Measurements from ENCODE around the gene MOSMO.

MOSMO gene

DNA sequence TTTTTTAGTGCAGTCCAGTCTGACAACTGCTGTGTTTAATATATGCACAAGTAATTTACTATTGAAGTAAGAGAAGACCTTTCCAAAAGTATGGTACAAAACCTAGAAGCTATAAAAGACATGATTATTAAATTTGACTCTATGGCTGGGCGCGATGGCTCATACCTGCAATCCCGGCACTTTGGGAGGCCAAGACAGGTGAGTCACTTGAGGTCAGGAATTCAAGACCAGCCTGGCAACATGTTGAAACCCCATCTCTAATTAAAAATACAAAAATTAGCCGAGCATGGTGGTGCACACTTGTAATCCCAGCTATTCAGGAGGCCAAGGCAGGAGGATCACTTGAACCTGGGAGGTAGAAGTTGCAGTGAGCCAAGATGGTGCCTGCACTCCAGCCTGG is 43.1 kb downstream of the MOSMO start:
- no peak for TF ChIP-seq CTCF (IDR thresholded peaks at IDR 0.05; ENCODE audit: extremely low read depth, insufficient read depth, missing control alignments)
- in situ Hi-C loops (cut with MboI; ENCODE audit: low pct_unique_long_range_greater_than_20kb, low sequenced_read_pairs, unreplicated experiment), result no loop called here
- no peak for DNase-seq (ENCODE audit: low spot score)

GRCh38 chr16:22052980-22053379 is 45.1 kb downstream of the MOSMO start:
- TF ChIP-seq CTCF (IDR thresholded peaks at IDR 0.05; ENCODE audit: extremely low read depth, insufficient read depth, missing control alignments), result no peak
- in situ Hi-C loops (cut with MboI; ENCODE audit: low pct_unique_long_range_greater_than_20kb, low sequenced_read_pairs, unreplicated experiment), result no loop called here
- no peak for DNase-seq (ENCODE audit: low spot score)

GRCh38 chr16:22053921-22054341 is 46.0 kb downstream of the MOSMO start:
- no peak for DNase-seq (ENCODE audit: low spot score)
- TF ChIP-seq CTCF (IDR thresholded peaks at IDR 0.05; ENCODE audit: extremely low read depth, insufficient read depth, missing control alignments), result no peak

DNA sequence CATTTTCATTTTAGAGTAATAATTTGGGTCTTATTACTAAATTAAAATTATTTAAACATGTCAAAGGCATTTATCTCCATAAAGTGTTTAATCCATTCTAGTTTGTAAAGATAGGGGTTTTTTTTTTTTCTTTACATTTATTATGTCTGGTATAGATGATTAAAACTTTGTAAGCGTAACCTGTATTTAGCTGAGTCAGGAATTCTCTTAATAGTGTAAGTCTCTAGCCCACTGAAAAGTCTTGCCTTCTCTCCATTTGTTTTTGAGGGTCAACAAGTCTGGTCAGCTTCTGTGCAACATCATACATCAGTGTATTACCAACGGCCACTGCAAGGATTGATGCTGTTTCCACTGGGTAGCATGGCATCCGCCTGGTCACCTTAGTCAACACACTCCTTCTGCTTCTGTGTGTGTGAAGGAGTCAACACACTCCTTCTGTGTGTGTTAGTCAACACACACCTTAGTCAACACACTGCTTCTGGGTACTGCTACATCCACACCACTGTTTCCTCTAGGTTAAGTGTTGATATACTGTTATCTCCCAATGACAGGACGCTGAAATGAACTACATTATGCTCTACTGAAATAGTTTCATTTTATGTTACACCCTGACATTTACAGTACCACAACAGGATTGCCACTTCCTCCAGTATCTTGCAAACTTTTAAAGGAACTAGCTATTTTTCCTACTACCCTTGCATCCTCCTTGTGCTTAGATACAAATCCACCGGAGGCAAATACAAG is 47.1 kb downstream of the MOSMO start:
- no peak for TF ChIP-seq CTCF (IDR thresholded peaks at IDR 0.05; ENCODE audit: extremely low read depth, insufficient read depth, missing control alignments)
- in situ Hi-C loops (cut with MboI; ENCODE audit: low pct_unique_long_range_greater_than_20kb, low sequenced_read_pairs, unreplicated experiment), result no loop called here
- no peak for DNase-seq (ENCODE audit: low spot score)

More at GRCh38 chr16:22053921-22054341, 46.0 kb downstream of the MOSMO start:
- in situ Hi-C loops (cut with MboI; ENCODE audit: low pct_unique_long_range_greater_than_20kb, low sequenced_read_pairs, unreplicated experiment), result no loop called here

- in situ Hi-C loops (cut with MboI; ENCODE audit: low pct_unique_long_range_greater_than_20kb, low sequenced_read_pairs, unreplicated experiment), result no loop called here
- DNase-seq (ENCODE audit: low spot score), result no peak
- TF ChIP-seq CTCF (IDR thresholded peaks at IDR 0.05; ENCODE audit: extremely low read depth, insufficient read depth, missing control alignments), result no peak
Measured at GRCh38 chr16:22055881-22056280, 48.0 kb downstream of the MOSMO start.

DNA sequence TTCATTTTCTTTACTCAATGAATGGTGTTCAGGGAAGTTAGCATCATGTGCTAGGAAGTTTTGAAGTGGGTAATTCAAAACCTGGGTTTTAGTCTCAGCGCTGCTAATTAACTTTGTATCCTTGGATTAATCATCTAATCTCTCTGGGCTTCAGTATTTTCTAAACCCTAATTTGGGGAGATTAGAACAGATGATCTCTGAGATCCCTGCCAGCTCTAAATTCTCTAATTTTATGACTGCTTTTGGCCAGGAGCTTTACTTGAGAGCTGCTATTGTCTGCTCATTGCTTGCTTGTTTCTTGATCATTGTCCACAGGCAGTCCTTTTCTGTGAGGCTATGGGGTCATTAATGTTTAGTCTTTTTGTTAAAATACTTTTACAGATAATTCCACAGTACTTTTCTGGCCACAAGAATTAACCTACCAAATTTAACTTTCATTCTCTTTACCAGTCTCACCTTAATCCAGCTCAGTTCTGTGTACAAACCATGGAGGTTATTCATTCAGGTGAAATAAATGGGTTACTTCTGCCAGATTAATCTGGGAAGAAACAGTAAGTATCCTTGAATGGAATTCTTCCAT is 56.1 kb downstream of the MOSMO start:
- TF ChIP-seq CTCF (IDR thresholded peaks at IDR 0.05; ENCODE audit: extremely low read depth, insufficient read depth, missing control alignments), result no peak
- DNase-seq (ENCODE audit: low spot score), result no peak
- in situ Hi-C loops (cut with MboI; ENCODE audit: low pct_unique_long_range_greater_than_20kb, low sequenced_read_pairs, unreplicated experiment), result no loop called here
